ENCODE data around the gene MAPK4.

The MAPK4 gene

DNA sequence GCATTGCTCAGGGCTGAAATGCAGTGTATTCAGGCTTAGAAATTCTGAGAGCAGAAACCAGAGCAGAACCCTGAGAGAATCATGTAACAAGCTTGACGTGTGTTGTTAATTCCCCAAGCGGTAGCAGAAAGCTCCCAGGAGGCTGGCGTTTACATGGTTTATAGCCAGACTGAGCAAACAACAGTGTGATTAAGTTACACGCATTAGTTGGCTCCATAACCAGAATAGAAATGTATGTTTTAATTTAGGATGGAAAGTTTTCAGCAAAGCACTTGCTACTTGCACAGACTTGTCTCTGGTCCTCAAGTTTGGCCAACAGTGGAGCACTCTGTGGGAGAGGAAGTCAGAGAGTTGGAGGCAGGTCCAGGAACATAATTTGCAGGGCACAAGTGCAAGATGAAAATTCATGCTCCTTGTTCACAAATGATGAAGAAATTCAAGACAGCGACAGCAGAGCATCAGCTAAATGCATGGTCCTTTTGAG lies 69.3 kb downstream of the MAPK4 start:
- no peak for DNase-seq (ENCODE audit: low read depth)
- no peak overlapping the region for H3K4me3 ChIP-seq (ENCODE audit: control insufficient read depth, low read depth, low read length)
- TF ChIP-seq, protein P1, sequence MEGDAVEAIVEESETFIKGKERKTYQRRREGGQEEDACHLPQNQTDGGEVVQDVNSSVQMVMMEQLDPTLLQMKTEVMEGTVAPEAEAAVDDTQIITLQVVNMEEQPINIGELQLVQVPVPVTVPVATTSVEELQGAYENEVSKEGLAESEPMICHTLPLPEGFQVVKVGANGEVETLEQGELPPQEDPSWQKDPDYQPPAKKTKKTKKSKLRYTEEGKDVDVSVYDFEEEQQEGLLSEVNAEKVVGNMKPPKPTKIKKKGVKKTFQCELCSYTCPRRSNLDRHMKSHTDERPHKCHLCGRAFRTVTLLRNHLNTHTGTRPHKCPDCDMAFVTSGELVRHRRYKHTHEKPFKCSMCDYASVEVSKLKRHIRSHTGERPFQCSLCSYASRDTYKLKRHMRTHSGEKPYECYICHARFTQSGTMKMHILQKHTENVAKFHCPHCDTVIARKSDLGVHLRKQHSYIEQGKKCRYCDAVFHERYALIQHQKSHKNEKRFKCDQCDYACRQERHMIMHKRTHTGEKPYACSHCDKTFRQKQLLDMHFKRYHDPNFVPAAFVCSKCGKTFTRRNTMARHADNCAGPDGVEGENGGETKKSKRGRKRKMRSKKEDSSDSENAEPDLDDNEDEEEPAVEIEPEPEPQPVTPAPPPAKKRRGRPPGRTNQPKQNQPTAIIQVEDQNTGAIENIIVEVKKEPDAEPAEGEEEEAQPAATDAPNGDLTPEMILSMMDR (IDR thresholded peaks at IDR 0.05; ENCODE audit: control insufficient read depth, insufficient read depth, low read depth, low read length, missing control alignments) = no peak

DNA sequence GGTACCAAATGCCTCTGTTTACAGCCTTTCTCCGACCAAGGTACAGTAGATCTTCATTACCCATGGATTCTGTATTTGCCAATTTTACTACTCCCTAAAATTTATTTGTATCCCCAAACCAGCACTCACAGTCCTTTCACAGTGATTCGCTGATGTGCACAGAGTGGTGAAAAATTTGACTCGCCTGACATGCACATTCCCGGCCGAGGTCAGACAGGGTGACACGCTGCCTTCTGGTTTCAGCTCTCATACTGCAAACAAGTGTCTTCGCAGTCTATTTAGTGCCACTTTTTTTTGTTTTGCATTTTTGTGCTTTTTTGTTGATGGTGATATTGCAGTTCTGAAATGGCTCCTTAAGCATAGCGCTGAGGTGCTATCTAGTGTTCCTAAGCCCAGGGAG lies 71.0 kb downstream of the MAPK4 start:
- TF ChIP-seq, protein P1 (IDR thresholded peaks at IDR 0.05; ENCODE audit: control insufficient read depth, insufficient read depth, low read depth, low read length, missing control alignments) = no peak
- H3K4me3 ChIP-seq (ENCODE audit: control insufficient read depth, low read depth, low read length) = no peak overlapping the region
- DNase-seq (ENCODE audit: low read depth) = no peak

DNA sequence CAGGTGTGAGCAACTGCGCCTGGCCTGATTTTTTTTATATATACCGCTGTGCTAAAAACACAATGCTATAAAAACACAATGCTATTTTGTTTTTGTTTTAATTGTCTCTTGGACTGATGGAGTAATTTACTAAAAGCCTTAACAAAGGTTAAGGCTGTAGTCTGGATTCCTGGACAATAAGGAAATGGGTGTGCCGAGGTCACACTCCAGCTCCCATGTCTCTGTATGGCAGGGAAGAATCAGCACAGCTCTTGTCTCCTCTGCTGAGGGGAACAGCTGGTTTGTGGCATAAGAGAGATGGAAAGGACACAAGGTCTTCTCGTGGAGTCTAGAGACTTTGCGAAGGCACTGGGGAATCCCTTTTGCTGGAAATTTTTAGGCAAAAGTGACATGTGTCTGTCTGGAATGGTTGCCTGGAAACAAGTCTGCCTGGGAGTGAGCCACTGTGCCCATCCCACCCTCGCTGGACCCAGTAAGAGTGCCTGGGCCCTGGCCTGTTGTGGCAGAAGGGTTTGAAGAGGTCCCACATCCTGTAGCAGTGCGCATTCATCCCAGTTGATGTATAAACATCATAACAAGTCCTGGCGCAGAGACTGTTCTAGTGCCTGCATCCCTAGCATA lies 73.1 kb downstream of the MAPK4 start:
- TF ChIP-seq, protein P1 (IDR thresholded peaks at IDR 0.05; ENCODE audit: control insufficient read depth, insufficient read depth, low read depth, low read length, missing control alignments) = no peak
- no peak for DNase-seq (ENCODE audit: low read depth)
- no peak overlapping the region for H3K4me3 ChIP-seq (ENCODE audit: control insufficient read depth, low read depth, low read length)

DNA sequence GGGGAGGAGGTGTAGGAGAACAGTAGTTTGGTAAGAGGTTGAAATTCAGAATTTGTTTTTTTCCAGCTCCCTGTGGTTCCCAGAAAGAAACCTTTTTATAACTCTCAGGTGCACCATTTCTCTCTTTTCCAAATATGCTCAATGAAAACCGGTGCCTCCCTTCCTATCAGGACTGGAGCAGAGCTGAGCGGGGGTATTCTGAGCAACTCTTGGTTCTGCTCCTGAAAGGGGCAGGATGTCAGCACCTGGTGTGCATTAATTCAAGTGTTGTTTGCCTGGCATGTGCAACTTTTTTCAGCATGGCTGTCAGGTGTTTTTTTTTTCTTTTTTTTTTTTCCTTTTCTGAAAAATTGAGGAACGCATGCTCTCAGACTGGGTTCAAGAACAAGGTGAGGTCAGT lies 74.1 kb downstream of the MAPK4 start:
- DNase-seq (ENCODE audit: low read depth) = no peak
- no peak overlapping the region for H3K4me3 ChIP-seq (ENCODE audit: control insufficient read depth, low read depth, low read length)
- TF ChIP-seq, protein P1 (IDR thresholded peaks at IDR 0.05; ENCODE audit: control insufficient read depth, insufficient read depth, low read depth, low read length, missing control alignments) = no peak

DNA sequence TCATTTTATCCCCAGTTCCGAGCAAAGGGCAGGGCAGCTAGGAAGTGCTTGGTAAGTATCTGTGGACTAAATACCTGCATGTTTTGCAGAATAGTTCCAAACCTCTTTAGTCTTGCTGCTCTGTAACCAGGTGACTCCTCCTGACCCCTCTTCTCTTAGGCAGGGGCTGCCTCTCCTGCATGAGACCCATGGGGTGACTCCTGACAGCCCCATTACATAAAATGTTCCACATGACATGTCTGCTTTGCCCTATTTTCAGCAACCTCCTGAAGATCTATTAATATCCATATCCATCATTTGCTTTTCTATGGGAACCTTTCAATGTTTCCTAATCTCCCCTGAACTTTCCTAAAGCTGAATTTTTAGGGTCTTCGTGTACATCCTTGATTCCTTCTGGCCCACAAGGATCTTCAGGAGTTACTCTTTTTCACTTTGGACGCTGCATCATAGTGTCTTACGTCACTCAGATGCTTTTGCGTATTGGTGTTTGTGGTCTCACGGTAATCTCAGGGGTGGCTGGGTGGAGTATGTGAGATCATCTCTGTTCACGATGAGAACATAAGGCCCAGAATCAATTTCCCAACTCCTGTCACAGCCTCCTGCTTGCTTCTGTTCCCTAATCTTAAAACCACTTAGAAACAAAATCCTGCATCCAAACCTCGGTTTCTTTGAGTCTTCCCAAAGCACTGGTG lies 76.6 kb downstream of the MAPK4 start:
- TF ChIP-seq, protein P1 (IDR thresholded peaks at IDR 0.05; ENCODE audit: control insufficient read depth, insufficient read depth, low read depth, low read length, missing control alignments) = no peak
- no peak for DNase-seq (ENCODE audit: low read depth)

DNA sequence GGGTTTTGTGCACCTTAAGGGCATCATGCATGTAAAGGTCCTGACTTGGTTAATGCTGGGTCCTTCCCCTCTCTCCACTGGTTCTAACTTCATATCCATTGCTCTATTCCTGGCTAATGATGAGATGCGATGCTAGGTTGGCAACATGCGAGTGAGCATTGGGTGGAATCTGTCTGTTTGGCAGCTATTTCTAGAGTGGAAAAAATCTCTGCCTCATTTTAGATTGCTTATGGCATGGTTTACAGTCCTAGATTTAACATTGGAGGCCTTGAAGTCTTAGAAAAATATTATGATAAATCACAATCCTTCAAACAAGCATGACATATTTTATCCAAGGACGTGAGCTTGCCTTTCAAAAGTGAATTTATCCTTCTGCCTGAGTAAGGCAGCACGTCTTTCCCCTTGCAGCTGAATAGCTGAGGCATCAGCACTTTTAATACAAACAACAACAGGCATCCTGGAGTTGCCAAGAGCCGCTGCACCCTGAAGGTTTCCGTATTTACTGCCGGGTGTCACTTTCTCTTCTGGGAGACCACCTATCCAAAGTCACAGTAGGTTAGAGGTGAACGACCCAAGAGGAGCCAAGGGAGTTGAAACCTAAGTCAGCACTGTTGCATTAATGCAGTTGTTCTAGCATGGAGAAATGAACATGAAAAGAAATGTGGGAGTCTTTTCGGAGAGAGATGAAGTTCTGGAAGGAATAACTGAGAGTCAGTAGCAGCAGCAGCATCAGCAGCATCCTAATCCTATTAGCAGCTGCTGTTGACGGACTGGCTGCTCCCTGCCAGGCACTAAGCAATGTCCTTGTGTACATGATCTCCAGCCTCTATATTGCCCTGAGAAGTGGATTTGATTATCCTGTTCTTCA lies 78.4 kb downstream of the MAPK4 start:
- TF ChIP-seq, protein P1 (IDR thresholded peaks at IDR 0.05; ENCODE audit: control insufficient read depth, insufficient read depth, low read depth, low read length, missing control alignments) = no peak
- no peak for DNase-seq (ENCODE audit: low read depth)
- H3K4me3 ChIP-seq (ENCODE audit: control insufficient read depth, low read depth, low read length) = no peak overlapping the region

More for the DNA sequence above, 76.6 kb downstream of the MAPK4 start:
- H3K4me3 ChIP-seq (ENCODE audit: control insufficient read depth, low read depth, low read length) = no peak overlapping the region

Data from AG09309 (cell line).